ENCODE data around the gene C16orf96.

C16orf96 gene

DNA sequence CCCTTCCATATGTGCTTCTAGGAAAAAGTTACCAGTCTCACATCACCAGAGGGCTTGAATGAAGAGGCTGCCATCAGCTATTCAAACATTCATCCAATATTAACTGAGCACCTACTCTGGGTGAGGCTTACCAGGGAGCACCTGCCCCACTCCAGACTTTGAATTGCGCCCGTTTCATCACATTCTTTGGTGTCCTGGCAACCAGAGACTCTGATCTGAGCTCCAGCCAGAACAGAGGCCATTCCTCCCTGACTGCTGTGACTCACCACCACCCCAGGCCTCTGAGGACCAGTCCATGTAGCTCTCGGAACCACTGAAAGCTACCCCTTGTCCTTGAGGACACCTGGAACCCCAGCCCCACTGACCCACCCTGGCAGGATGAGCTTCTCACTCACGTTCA is at the start of gene C16orf96:
Gene C16orf96, plus strand, starts transcription at position 229 of the 400 bp plus-strand sequence. Its CDS starts 150 bp downstream, at position 379.
- no peak for DNase-seq

GRCh38 chr16:4506450-4506849 is 49.7 kb upstream of the C16orf96 start:
- no peak for DNase-seq

DNA sequence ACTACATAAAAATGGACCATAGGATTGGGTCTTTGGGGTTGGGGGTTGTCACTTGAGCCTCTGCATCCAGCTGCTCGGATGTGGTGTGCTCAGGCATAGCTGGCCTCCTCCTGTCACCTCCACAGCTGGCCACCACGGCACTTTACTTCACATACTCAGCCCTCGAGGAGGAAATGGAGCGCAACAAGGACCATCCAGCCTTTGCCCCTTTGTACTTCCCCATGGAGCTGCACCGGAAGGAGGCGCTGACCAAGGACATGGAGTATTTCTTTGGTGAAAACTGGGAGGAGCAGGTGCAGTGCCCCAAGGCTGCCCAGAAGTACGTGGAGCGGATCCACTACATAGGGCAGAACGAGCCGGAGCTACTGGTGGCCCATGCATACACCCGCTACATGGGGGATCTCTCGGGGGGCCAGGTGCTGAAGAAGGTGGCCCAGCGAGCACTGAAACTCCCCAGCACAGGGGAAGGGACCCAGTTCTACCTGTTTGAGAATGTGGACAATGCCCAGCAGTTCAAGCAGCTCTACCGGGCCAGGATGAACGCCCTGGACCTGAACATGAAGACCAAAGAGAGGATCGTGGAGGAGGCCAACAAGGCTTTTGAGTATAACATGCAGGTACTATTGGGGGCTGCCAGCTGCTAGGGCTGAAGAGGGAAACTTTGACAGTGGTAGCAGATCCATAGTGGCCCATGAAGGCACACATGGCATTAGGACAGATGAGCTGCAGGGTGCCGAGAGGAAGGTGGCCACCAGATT is 48.4 kb upstream of the C16orf96 start:
- DNase-seq = no peak

DNA sequence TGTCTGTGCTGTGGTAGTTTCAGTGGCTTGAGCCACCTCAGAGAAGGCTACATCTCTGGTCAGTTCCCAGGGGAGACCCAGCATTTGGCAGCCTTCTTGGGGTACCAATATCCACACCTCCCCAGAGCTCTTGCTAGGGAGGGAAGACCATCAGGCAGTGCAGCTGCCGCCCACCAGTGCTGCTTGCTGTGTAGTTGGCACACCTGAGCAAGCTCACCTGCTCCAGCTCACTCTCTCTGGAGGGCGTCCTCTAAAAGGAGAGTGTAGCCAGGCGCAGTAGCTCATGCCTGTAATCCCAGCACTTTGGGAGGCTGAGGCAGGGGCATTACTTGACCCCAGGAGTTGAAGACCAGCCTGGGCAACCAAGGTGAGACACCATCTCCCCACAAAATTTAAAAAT is 47.3 kb upstream of the C16orf96 start:
- no peak for DNase-seq

GRCh38 chr16:4509420-4509819 is 46.7 kb upstream of the C16orf96 start:
- DNase-seq = no peak

DNA sequence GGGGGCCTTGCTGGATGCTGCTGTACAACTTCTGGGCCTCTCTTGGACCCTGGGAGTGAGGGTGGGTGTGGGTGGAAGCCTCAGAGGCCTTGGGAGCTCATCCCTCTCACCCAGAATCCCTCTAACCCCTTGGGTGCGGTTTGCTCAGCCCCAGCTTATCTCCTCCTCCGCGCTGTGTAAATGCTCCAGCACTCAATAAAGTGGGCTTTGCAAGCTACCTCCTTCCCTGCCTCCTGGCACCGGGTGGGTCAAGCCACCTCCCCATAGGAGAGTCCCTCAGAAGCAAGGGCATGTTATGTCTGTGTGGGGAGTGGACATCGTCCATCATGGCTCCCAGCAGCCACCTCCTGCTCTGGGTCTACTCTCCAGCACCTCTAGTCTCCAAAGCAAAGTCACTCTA is 46.0 kb upstream of the C16orf96 start:
- DNase-seq = no peak

DNA sequence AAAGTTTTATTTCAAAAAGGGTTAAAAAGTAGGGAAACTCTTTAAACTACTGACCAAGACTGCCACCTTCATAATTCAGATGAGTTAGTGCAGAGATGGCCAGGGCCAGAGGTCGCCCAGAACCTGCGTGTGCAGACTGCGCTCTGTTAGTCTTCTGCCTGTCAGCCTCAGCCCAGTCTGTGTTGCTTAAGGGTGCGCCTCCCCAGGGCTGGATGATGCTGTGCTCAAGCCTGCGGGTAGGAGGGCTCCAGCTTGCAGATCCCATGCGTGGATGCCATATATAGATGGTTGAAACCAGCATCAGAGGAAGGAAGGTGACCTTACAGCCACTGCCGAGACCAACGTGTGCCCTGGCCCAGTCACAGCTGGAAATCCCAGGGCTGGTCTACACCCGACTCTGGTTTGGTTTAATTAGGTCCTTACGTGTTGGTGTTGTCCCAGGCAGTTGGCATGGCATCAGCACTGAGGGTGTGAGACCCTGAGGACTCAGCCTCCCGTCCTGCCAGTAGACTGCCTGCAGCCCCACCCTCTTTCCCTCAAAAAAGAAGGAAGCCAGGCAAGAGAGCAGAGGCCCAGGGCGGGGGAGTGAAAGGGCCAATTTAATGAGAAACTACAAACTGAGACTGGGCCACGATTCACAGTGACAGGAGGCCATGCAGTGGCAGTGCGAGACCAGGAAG is 45.3 kb upstream of the C16orf96 start:
- DNase-seq = no peak

DNA sequence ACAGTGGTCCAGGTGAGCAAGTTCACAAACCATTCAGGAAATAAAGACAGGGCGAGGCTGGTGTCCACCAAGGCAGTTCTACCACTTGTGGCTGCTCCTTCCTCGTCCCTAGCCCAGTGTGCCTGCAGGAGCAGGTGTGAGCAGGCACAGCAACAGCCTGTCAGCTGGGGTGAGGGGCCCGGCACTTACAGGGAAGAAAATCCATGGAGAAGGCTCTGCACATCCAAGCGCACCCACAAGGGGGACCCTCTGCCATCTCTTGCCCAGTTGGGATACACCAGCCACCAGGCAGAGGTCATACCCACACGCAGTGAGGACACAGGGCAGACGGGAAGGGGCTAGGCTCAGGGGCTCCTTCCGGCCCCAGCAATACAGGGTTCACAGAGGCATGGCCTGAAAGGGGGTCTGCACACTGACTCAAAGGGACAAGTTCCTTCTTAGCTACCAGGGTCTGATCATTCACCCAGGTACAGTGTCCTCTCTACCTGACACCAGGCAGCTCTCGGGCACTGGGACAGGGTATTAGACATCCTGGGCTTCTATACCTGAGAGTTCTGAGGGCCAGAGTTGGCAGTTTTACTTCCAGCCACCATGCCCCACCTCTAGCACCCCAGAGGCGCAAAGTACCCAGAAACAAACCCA is 44.6 kb upstream of the C16orf96 start:
- no peak for DNase-seq

DNA sequence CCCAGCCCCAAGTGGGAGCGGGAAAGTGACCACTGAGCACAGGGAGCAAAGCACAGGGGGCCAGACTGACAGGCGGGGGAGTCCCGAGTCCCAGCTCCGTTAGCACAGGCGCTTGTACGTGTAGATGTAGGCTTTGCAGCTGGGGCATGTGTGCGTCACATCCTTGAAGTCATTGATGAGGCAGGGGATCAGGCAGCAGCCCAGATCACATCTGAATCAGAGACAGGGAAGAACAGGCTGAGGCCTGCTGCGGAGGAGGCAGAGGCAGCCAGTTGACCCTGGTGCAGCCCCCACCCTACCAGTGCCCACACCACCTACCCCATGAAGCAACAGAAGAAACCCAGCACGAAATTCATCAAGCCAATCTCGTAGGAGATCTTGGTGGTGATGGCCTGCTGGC is 43.7 kb upstream of the C16orf96 start:
- DNase-seq = no peak

- DNase-seq = no peak
Measured at GRCh38 chr16:4513086-4513860, 42.9 kb upstream of the C16orf96 start.

DNA sequence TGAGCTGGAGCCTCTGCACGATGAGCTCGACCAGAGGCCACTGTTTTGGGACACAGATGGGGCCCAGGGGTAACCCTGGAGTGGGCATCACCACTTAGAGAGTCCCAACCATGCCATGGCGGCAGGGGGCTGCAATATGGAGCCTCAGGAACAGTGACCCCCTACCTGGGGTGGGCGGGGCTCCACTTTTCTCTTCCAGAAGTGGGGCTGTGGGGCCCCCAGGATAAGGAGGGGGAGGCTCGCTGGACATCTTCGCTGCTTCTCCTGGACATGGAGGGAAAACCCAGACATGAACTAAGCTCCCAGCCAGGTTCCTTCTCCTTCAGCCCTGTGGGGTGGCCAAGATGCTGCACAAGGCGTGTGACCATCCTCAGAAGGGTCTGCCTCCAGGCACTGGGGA is 42.3 kb upstream of the C16orf96 start:
- DNase-seq = no peak

DNA sequence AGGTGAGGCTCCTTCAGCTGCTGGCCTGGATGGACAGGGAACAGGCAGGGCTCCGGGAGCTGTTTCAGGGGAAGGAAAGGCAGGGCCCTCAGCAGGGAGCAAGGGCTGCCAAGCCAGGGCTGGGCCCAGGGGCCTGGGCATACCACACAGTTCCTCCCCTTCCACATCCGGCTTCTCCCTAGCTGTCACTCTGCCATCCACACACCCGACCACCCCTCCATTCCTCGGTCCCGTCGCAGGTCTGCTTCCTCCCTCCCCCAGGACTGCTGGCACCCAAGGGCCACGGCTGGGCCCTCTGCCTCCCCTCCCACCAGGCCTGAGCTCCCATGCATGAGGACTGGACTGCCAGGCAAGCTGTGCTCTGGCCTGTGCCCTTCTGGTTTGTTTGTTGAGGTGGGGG is 41.5 kb upstream of the C16orf96 start:
- no peak for DNase-seq

DNA sequence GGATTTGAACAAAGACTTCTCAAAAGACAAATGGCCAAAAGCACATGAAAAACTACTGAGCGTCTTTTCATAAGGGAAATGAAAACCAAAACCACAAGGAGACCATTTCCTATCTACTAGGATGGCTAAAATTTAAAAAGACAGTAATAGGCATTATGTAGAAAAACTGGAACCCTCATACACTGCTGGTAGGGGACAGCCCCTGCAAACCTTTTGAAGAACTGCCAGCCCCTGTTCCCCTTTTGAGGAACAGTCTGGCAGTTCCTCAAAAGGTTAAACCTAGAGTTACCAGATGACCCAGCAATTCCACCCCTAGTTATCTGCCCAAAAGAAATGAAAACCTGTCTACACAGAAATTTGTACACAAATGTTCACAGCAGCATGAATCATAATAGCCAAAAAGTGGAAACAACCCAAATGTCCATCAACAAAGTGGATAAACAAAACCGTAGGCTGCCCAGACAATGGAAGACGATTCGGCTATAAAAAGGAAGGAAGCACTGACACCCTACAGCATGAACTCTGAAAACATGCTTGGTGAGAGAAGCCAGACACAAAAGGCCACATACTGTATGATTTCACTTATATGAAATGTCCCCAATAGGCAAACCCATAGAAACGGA is 40.4 kb upstream of the C16orf96 start:
- DNase-seq = peak; percentile 38

DNA sequence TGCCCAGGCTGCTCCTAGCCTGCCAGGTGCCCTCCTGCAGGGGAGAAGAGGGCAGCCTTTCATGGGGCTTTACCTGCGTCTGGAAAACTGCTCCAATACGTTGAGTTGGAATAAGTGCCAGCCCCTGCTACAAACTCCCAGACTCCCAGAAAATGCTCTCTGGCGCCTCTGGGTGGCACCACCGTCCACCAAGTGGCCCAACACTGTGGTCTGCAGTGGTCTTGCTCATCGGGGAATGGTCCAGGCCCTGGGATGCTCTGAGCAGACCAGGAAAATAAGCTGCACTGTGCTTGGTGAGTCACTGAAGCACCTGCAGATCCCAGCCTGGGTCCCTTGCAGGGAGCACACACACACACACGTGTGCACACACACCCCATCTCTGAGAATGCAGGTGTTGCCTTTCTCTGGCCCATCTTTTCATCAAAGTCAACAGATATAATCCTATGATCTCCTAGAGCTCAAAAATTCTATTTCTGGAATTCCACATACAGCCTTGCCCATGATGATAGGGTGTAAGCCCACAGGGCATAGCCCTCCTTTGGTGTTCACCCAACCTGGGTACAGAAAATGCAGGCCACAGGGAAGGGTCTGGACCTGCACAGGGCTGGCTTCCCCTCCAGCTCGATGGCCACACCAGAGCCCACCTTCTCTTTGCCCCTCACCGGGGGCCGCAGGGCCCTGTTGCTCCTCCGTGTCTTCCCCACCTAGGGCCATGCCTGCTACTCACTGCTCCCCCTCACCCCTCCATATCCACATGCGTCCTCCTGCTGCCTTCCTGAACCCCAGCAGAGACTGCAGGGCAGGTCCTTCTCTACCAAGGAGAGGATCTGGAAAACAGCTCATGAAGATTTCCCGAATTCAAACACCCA is 38.1 kb upstream of the C16orf96 start:
- DNase-seq = no peak

DNA sequence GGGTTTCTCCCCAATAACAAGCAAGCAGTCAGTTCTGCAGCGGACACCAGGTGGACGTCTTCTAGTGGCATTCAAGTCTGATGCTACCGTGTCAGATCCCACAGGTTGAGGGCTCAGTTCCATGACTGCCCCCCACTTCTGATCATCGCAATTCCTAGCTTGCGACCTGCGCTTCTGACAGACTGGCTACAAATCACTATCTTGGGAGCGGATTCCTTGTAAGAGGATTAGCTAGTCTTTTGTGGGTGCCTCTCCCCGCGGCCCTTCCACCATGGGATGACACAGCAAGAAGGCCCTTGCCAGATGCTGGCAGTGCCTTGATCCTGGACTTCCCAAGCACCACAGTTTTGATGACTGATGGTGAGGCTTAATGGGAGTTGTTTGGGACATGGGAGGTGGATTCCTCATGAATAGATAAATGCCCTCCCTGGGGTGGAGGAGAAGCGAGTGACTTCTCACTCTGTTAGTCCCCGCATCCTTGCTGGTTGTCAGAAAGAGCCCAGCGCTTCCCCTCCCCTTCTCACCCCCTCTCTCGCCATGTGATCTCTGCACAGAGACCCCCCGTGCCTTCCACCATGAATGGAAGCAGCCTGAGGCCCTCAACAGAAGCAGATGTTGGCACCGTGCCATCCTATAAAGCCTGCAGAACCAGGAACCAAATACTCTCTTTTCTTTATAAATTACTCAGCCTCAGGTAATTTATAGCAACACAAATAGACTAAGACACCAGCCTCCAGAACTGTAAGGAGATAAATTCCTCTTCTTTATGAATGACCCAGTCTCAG is 36.7 kb upstream of the C16orf96 start:
- no peak for DNase-seq

GRCh38 chr16:4520913-4521312 is 35.2 kb upstream of the C16orf96 start:
- DNase-seq = no peak

GRCh38 chr16:4522051-4522581 is 34.0 kb upstream of the C16orf96 start:
- no peak for DNase-seq

- DNase-seq = no peak
Measured at GRCh38 chr16:4523686-4524085, 32.5 kb upstream of the C16orf96 start.

GRCh38 chr16:4524571-4524970 is 31.6 kb upstream of the C16orf96 start:
- no peak for DNase-seq

- no peak for DNase-seq
Measured at GRCh38 chr16:4525069-4525468, 31.1 kb upstream of the C16orf96 start.
